T-helper 2 cell treated with Interferon-gamma antibody and Interleukin-4, amounts not matched to agents 5 μg/mL and 100 μg/mL, for 36 hours (primary cell): Measurements from ENCODE around the gene KANSL1.

Experiments
- DNase-seq: peaks from one replicate; pipeline ENCODE4 v3.0.0; 2021; ENCODE audit warnings: low spot score
- H3K27ac Mint-ChIP-seq: one replicate; pipeline ENCODE4 v1.8.0; 2021; ENCODE audit warnings: mild to moderate bottlenecking, mixed read lengths
- H3K27me3 Mint-ChIP-seq: one replicate; pipeline ENCODE4 v1.8.0; 2021; ENCODE audit warnings: low read depth, mixed read lengths
- H3K36me3 Mint-ChIP-seq: one replicate; pipeline ENCODE4 v1.8.0; 2021; ENCODE audit warnings: low read depth, mixed read lengths
- H3K4me1 Mint-ChIP-seq: one replicate; pipeline ENCODE4 v1.8.0; 2021; ENCODE audit warnings: low read depth, mixed read lengths
- H3K4me3 Mint-ChIP-seq: one replicate; pipeline ENCODE4 v1.8.0; 2022; ENCODE audit warnings: mild to moderate bottlenecking, moderate library complexity, mixed read lengths
- H3K9me3 Mint-ChIP-seq: one replicate; pipeline ENCODE4 v1.8.0; 2021; ENCODE audit warnings: mixed read lengths

The KANSL1 gene

DNA sequence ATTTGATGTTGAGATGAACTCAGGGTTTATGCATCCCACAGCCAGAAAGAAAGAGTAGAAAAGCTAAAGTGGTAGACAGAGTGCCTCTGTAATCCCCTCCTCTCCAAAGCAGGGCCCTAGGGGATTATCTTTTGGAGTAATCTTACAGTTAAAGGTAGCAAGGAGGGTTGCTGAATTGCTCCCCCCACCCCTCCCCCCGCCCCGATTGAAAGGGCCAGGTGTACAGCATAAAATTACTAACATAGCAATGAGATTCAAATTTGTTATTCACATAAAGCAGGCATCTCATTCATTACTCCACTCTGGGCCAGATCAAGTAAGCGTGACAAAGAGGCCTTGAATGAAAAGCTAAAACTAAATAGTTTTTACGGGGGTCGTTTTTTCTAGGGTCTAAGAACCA lies 121.4 kb downstream of the KANSL1 start:
- Mint-ChIP-seq H3K4me3 (no peak overlapping the region), H3K27ac (no peak overlapping the region), H3K9me3 (no peaks in the 10 kb centered on the region), H3K27me3 (no peaks in the 10 kb centered on the region), H3K4me1 (peaks cover 4% of the 10 kb centered on the region), H3K36me3 (peaks cover 17% of the 10 kb centered on the region)
- DNase-seq: no peak

DNA sequence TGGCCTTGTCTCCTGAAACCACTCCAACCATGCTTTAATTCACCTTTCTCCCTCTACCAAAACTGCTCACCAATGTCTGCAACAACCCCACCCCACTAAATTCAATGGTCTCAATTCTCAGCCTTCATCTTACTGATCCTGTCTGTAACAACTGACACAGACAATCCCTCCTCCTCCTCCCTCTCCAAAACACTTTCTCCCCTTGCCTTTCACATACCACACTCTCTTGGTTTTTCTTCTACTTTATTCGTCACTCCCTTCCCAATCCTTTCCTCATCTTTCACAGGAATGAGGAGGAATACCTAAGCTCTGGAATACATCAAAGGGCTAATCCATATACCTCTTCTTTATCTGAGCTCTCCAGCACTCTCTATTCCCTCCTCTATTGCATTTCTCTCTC lies 128.8 kb downstream of the KANSL1 start:
- peaks cover 5% of the 10 kb centered on the region for H3K4me1 Mint-ChIP-seq
- no peak for DNase-seq
- H3K4me3 Mint-ChIP-seq: no peak overlapping the region
- H3K27ac Mint-ChIP-seq: peak overlapping the region; percentile 76
- H3K36me3 Mint-ChIP-seq: peaks cover 39% of the 10 kb centered on the region
- no peaks in the 10 kb centered on the region for H3K9me3 Mint-ChIP-seq
- no peaks in the 10 kb centered on the region for H3K27me3 Mint-ChIP-seq

GRCh38 chr17:46063241-46063640 lies 130.0 kb downstream of the KANSL1 start:
- no peak for DNase-seq
- Mint-ChIP-seq H3K27ac (no peak overlapping the region), H3K4me1 (peaks cover 6% of the 10 kb centered on the region)

DNA sequence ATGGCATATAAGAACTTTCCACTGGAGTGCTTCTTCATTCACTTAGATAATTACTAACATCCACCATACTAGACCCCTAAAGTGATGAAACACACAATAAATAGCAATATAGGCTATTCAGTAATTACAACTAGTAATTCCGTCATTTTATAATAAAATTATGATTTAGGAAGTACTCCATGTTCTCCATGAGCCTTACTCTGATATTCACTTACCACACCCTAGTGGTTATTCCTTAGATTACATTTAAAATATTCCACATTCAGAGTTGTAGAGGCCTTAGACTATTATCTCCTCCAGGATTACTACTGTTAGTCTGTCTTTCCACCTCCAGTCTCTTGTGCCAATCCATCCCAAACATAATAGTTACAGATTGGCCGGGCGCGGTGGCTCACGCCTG lies 131.8 kb downstream of the KANSL1 start:
- Mint-ChIP-seq H3K36me3 (peaks cover 46% of the 10 kb centered on the region), H3K4me3 (no peak overlapping the region), H3K27me3 (no peaks in the 10 kb centered on the region), H3K4me1 (peaks cover 11% of the 10 kb centered on the region), H3K9me3 (no peaks in the 10 kb centered on the region), H3K27ac (no peak overlapping the region)
- no peak for DNase-seq

More at GRCh38 chr17:46063241-46063640, 130.0 kb downstream of the KANSL1 start:
- Mint-ChIP-seq H3K36me3 (peaks cover 48% of the 10 kb centered on the region), H3K4me3 (no peak overlapping the region), H3K9me3 (no peaks in the 10 kb centered on the region), H3K27me3 (no peaks in the 10 kb centered on the region)

GRCh38 chr17:46060461-46060860 lies 132.8 kb downstream of the KANSL1 start:
- H3K27me3 Mint-ChIP-seq: no peaks in the 10 kb centered on the region
- H3K4me1 Mint-ChIP-seq: peaks cover 11% of the 10 kb centered on the region
- H3K27ac Mint-ChIP-seq: no peak overlapping the region
- no peak overlapping the region for H3K4me3 Mint-ChIP-seq
- peaks cover 38% of the 10 kb centered on the region for H3K36me3 Mint-ChIP-seq
- DNase-seq: no peak
- no peaks in the 10 kb centered on the region for H3K9me3 Mint-ChIP-seq

DNA sequence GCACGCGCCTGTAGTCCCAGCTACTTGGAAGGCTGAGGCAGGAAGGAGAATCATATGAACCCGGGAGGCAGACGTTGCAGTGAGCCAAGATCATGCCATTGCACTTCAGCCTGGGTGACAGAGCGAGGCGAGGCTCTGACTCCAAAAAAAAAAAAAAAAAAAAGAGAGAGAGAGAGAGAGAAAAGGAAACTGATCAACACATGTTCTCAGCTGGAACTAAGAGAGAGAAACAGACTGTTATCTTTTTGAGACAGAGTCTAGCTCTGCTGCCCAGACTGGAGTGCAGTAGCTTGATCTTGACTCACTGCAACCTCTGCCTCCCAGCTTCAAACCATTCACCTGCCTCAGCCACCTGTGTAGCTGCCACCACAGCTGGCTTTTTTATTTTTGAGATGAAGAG lies 133.7 kb downstream of the KANSL1 start:
- Mint-ChIP-seq H3K27ac (no peak overlapping the region), H3K4me3 (no peak overlapping the region), H3K36me3 (peaks cover 36% of the 10 kb centered on the region), H3K4me1 (peaks cover 9% of the 10 kb centered on the region), H3K9me3 (no peaks in the 10 kb centered on the region), H3K27me3 (no peaks in the 10 kb centered on the region)
- no peak for DNase-seq

DNA sequence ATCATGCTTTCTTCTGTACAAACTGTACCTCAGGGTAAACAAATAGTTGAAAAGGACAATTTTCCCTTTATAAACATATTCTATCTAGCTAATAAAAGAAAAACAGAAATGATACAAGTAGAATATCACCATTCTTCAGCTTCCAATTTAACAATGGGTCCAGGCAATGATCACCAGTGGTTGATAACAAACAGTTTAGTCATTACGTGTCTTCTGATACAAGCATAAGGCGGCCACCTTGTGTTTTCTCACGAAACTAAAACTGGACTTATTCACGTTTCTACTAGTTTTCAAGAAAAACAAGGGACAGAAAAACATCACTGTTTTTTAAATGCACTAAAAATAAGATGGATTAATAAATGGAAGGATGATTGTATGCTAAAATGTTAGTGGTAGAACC lies 135.9 kb downstream of the KANSL1 start:
- no peak for DNase-seq
- Mint-ChIP-seq H3K9me3 (no peaks in the 10 kb centered on the region), H3K4me1 (peaks cover 6% of the 10 kb centered on the region), H3K4me3 (no peak overlapping the region), H3K36me3 (peaks cover 41% of the 10 kb centered on the region), H3K27ac (no peak overlapping the region), H3K27me3 (no peaks in the 10 kb centered on the region)

DNA sequence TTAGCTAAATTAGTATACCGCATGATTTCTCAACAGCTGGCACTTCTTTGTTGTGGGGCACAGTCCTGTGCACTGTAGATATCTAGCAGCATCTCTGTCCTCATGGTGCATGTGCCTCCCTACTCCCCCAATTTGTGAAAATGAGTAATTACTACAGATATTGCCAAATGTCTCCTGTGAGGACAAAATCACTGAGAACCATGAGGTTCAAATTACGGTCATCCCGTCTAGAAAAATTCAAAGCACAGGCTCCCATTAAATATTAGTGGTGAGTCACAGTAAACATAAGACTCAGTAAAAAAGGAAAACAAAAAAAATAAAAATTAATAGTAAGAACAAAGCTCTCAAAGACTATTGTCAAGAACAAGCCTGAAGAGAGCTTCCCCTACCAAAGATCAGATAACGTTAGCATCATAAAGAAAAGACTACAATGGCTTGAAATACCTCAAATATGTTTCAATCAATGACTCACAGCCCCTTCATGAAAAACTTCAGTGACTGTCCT lies 136.4 kb downstream of the KANSL1 start:
- Mint-ChIP-seq H3K4me3 (no peak overlapping the region), H3K9me3 (no peaks in the 10 kb centered on the region), H3K4me1 (peaks cover 9% of the 10 kb centered on the region), H3K36me3 (peaks cover 44% of the 10 kb centered on the region), H3K27me3 (no peaks in the 10 kb centered on the region), H3K27ac (no peak overlapping the region)
- DNase-seq: no peak

DNA sequence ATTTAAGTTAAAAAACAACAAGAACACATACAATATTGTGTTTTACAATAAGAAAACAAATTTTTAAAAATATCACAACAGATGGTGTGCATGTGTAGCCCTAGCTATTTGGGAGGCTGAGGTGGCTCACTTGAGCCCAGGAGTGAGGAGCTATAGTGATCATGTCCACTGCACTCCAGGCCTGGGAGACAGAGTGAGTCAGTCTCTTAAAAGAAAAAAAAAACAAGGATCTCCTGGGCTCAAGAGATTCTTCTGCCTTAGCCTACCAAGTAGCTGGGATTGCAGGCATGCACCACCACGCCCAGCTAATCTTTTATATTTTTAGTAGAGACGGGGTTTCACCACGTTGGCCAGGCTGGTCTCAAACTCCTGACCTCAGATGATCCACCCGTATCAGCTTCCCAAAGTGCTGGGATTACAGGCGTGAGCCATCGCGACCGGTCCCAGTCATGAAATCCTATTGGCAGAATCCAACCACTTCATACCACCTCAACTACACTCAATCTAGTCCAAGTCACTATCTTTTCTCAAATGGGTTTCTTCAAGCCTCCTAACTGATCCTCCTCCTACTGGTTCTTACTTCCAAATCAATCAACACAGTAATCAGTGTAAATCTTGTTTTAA lies 139.2 kb downstream of the KANSL1 start:
- no peak overlapping the region for H3K4me3 Mint-ChIP-seq
- peaks cover 15% of the 10 kb centered on the region for H3K4me1 Mint-ChIP-seq
- DNase-seq: no peak
- no peaks in the 10 kb centered on the region for H3K9me3 Mint-ChIP-seq
- H3K27ac Mint-ChIP-seq: no peak overlapping the region
- peaks cover 54% of the 10 kb centered on the region for H3K36me3 Mint-ChIP-seq
- H3K27me3 Mint-ChIP-seq: no peaks in the 10 kb centered on the region

- no peak overlapping the region for H3K27ac Mint-ChIP-seq
- DNase-seq: no peak
- no peaks in the 10 kb centered on the region for H3K27me3 Mint-ChIP-seq
- H3K4me1 Mint-ChIP-seq: peaks cover 15% of the 10 kb centered on the region
- peaks cover 62% of the 10 kb centered on the region for H3K36me3 Mint-ChIP-seq
- H3K4me3 Mint-ChIP-seq: no peak overlapping the region
- no peaks in the 10 kb centered on the region for H3K9me3 Mint-ChIP-seq
These were observed 143.6 kb downstream of the KANSL1 start for GRCh38 chr17:46049656-46050055.

- H3K27ac Mint-ChIP-seq: no peak overlapping the region
- DNase-seq: no peak
- H3K27me3 Mint-ChIP-seq: no peaks in the 10 kb centered on the region
- H3K4me1 Mint-ChIP-seq: peaks cover 16% of the 10 kb centered on the region
- no peaks in the 10 kb centered on the region for H3K9me3 Mint-ChIP-seq
- H3K36me3 Mint-ChIP-seq: peaks cover 66% of the 10 kb centered on the region
- no peak overlapping the region for H3K4me3 Mint-ChIP-seq
These were observed 145.4 kb downstream of the KANSL1 start for GRCh38 chr17:46047856-46048255.

DNA sequence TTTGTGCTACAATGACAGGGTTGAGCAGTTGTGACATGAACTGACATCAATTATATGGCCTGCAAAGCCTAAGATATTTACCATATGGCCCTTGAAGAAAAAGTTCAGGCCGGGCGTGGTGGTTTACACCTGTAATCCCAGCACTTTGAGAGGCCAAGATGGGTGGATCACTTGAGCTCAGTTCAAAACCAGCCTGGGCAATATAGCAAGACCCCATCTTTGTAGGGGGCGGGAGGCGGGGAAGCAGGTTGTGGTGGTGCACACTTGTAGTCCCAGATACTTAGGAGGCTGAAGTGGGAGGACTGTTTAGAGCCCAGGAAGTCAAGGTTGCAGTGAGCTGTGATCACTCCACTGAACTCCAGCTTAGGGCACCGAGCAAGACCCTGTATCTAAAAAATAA lies 145.8 kb downstream of the KANSL1 start:
- H3K4me3 Mint-ChIP-seq: no peak overlapping the region
- H3K27ac Mint-ChIP-seq: no peak overlapping the region
- H3K27me3 Mint-ChIP-seq: no peaks in the 10 kb centered on the region
- H3K4me1 Mint-ChIP-seq: peaks cover 16% of the 10 kb centered on the region
- no peaks in the 10 kb centered on the region for H3K9me3 Mint-ChIP-seq
- H3K36me3 Mint-ChIP-seq: peaks cover 65% of the 10 kb centered on the region
- DNase-seq: no peak

DNA sequence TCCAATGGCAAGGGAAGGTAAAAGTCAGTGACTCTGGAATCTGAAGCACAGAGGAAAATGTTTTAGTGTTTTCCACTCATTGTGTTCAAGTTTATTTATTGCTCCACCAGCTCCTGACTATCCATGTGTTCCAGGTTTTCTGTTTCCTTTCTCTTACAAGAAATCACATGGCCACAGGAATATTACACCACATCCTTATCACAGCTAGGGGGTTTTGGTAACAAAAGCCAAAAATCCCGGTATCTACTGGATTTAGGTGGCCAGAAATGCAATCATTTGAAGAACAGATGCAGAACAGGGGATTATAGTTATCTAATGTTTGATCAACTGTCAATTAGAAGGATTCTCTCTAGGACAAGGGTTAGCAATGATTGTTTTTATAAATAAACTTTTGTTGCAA lies 146.3 kb downstream of the KANSL1 start:
- no peak overlapping the region for H3K27ac Mint-ChIP-seq
- no peak for DNase-seq
- peaks cover 64% of the 10 kb centered on the region for H3K36me3 Mint-ChIP-seq
- peaks cover 14% of the 10 kb centered on the region for H3K4me1 Mint-ChIP-seq
- H3K4me3 Mint-ChIP-seq: no peak overlapping the region
- no peaks in the 10 kb centered on the region for H3K9me3 Mint-ChIP-seq
- H3K27me3 Mint-ChIP-seq: no peaks in the 10 kb centered on the region

DNA sequence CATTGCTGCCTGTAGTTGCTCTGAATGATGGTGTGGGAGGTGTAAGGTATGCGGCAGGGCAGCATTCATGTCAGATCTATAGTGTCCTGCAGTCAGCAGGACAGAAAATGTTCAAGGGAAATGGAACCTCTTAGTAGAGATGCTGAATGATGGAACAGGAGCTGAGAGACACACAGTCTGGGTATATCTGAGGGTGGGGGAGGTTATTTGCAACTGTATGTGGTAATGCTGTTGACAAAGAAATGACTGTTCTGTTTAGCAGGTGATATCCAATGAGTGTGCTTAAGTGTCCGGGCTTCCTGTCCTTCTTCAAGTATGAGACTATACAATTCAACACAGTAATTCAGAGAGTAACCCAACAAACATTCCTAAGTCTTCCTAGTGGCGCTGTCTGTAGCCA lies 147.6 kb downstream of the KANSL1 start:
- Mint-ChIP-seq H3K4me1 (peaks cover 7% of the 10 kb centered on the region), H3K36me3 (peaks cover 55% of the 10 kb centered on the region), H3K9me3 (no peaks in the 10 kb centered on the region), H3K27me3 (no peaks in the 10 kb centered on the region), H3K4me3 (no peak overlapping the region), H3K27ac (no peak overlapping the region)
- DNase-seq: no peak

DNA sequence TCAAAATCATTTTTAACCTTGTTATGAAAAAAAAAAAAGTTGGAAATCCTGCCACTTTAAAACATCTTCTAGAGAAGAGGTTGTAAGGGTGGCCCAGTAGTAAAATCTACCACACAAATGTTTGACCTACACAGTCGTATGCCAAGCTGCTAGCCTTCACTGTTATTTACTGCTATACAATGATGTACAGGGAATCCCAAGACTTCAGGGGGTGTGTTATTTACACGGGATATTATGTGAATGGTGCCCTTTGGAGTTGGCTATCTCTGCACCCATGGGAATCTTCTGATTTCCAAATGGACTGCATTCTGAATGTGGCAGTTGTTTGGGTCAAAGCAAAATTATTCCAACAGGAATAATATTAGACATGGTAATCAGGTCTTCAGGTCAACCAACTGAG lies 148.2 kb downstream of the KANSL1 start:
- peaks cover 54% of the 10 kb centered on the region for H3K36me3 Mint-ChIP-seq
- peaks cover 7% of the 10 kb centered on the region for H3K4me1 Mint-ChIP-seq
- no peak for DNase-seq
- H3K9me3 Mint-ChIP-seq: no peaks in the 10 kb centered on the region
- H3K27ac Mint-ChIP-seq: no peak overlapping the region
- H3K27me3 Mint-ChIP-seq: no peaks in the 10 kb centered on the region
- H3K4me3 Mint-ChIP-seq: no peak overlapping the region
